MM.1S (cell line): ENCODE measurements around the gene RAPGEF3.

Experiments
- CTCF ChIP-seq: fragments of 300-600 bp; sonication (generic); IDR thresholded peaks from 2 replicates; pipeline ENCODE4 v1.5.1; 2016; ENCODE audit warnings: antibody characterized with exemption, low read length, mixed read lengths
- EZH2 ChIP-seq: fragments of 300-600 bp; sonication (generic); optimal IDR thresholded peaks from 2 replicates; pipeline ENCODE3; 2017; ENCODE audit warnings: low read depth, mild to moderate bottlenecking, antibody characterized with exemption, low read length, mixed read lengths
- EZH2phosphoT487 ChIP-seq: fragments of 300-600 bp; sonication (generic); IDR thresholded peaks from 2 replicates; pipeline ENCODE4 v1.6.1; 2018; ENCODE audit warnings: antibody characterized with exemption, low read length

GRCh38 chr12:47802312-47802711 lies 43.6 kb upstream of the RAPGEF3 start:
- TF ChIP-seq CTCF, result peak; percentile 26
- TF ChIP-seq EZH2, result no peak
- no peak for TF ChIP-seq EZH2phosphoT487
